ENCODE data around the gene TUT7. TPM values are rescaled to one million over a fixed set of nuclear protein-coding genes. Genes with fewer than 3 reads are reported as not detected.

Gene TUT7
- polyA plus RNA-seq, 1 experiment, result 31.8 TPM

DNA sequence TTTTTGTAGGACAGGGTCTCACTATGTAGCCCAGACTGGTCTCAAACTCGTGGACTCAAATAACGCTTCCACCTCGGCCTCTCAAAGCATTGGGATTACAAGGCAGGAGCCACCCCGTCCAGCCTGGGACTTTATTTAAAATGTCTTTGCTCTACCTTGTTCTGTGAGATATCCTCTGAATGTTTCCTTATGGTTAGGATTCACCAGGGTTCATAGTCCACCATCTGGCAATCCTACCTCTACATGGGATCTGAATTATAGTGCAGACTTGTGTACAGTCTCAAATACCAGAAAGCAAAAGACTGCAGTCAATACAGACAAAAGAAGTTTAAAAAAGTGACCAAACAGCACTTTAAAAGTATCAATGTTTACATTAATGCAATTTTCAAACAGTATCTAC, 82.0 kb downstream of the TUT7 start:
- no peak overlapping the region for H3K27ac ChIP-seq (ENCODE audit: low read depth, low read length)
- no peaks in the 10 kb centered on the region for H3K9me3 ChIP-seq (ENCODE audit: control insufficient read depth, insufficient read depth, low read length)
- no peaks in the 10 kb centered on the region for H3K27me3 ChIP-seq (ENCODE audit: control insufficient read depth, insufficient read depth, low read length)
- no peak overlapping the region for H3K4me3 ChIP-seq (ENCODE audit: low read depth, low read length)
- TF ChIP-seq, protein P1, sequence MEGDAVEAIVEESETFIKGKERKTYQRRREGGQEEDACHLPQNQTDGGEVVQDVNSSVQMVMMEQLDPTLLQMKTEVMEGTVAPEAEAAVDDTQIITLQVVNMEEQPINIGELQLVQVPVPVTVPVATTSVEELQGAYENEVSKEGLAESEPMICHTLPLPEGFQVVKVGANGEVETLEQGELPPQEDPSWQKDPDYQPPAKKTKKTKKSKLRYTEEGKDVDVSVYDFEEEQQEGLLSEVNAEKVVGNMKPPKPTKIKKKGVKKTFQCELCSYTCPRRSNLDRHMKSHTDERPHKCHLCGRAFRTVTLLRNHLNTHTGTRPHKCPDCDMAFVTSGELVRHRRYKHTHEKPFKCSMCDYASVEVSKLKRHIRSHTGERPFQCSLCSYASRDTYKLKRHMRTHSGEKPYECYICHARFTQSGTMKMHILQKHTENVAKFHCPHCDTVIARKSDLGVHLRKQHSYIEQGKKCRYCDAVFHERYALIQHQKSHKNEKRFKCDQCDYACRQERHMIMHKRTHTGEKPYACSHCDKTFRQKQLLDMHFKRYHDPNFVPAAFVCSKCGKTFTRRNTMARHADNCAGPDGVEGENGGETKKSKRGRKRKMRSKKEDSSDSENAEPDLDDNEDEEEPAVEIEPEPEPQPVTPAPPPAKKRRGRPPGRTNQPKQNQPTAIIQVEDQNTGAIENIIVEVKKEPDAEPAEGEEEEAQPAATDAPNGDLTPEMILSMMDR (IDR thresholded peaks at IDR 0.05; ENCODE audit: low read depth, low read length), result no peak
- DNase-seq (ENCODE audit: low read depth, low spot score), result no peak
- CTCF ChIA-PET, result no interaction called here
- POLR2A ChIA-PET, result no interaction called here

DNA sequence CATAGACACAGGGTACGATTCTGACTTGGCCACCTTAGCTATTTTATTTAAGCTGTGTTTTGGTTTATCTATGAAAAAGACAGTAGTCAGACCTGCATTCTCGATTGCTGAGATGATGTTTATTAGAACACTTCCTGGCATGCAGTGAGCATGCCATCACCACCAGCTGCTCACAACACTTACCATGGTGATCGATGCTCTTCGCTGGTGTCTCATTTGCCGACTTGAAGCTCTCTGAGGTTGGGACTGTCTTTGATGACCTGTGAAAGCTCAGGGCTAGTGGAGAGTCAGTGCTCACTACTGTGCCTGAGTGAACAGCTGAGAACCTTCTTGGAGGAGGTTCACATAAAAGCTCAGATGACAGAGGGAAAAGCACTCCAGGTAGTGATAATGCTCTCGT, 90.3 kb downstream of the TUT7 start:
- DNase-seq (ENCODE audit: low read depth, low spot score), result no peak
- TF ChIP-seq, protein P1 (IDR thresholded peaks at IDR 0.05; ENCODE audit: low read depth, low read length), result no peak
- ChIA-PET POLR2A (interaction anchor here (1.5 kb wide), 1 partner anchor 19 kb away, joined by 6 read pairs; the partner anchor contains the start of gene ISCA1), CTCF (interaction anchor here (0.5 to 0.9 kb wide), 2 partner anchors 61 to 239 kb away, joined by 3 read pairs; no protein-coding TSS in a partner anchor)
- Histone ChIP-seq H3K4me3 (ENCODE audit: low read depth, low read length) (no peak overlapping the region), H3K9me3 (ENCODE audit: control insufficient read depth, insufficient read depth, low read length) (no peaks in the 10 kb centered on the region), H3K27me3 (ENCODE audit: control insufficient read depth, insufficient read depth, low read length) (no peaks in the 10 kb centered on the region), H3K27ac (ENCODE audit: low read depth, low read length) (no peak overlapping the region)

DNA sequence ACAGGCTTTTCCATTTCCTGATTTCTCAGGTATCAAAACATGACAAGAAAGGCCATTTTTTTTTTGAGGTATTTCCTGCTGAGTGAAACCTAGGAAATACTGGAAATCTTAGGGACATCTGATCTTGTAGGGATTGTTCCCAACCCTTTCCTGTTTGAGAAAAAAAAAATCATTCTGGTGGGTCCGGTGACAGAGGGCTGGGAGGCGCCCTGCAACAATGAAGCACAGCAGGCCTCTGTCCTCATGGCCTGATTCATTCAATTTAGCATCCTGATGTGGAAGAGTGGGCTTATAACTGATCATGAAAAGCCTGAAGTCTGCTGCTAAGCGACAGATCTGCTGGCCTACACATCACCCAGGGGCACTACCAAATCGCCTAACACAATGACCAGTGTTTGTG, 91.7 kb downstream of the TUT7 start:
- Histone ChIP-seq H3K4me3 (ENCODE audit: low read depth, low read length) (no peak overlapping the region), H3K27ac (ENCODE audit: low read depth, low read length) (no peak overlapping the region), H3K27me3 (ENCODE audit: control insufficient read depth, insufficient read depth, low read length) (no peaks in the 10 kb centered on the region), H3K9me3 (ENCODE audit: control insufficient read depth, insufficient read depth, low read length) (no peaks in the 10 kb centered on the region)
- TF ChIP-seq, protein P1 (IDR thresholded peaks at IDR 0.05; ENCODE audit: low read depth, low read length), result no peak
- CTCF ChIA-PET, result no interaction called here
- POLR2A ChIA-PET, result no interaction called here
- no peak for DNase-seq (ENCODE audit: low read depth, low spot score)

DNA sequence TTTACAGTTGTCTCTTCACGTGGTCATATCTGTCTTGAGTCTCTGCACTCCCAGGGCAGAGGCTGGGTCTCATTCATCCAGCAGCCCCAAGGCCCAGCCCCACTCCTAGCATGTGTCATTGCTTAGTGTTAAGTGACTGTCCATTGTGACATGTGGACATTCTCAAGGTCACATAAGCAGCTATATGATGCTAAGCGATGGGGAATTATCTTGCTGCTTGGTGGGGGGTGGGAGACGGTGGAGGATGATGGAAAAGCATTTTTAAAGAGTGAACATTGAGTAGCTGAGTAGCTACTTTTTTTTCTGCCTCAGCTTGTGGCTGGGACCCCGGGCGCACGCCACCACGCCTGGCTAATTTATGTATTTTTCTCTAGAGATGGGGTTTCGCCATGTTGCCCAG, 94.7 kb downstream of the TUT7 start, which contains the start of gene C9orf153:
TSS of gene C9orf153 (minus strand) at position 101 of the 400 bp plus-strand sequence. CDS start 30,054 bp downstream, outside the sequence.
- H3K4me3 ChIP-seq (ENCODE audit: low read depth, low read length), result no peak within 1 kb of the TSS
- TF ChIP-seq, protein P1 (IDR thresholded peaks at IDR 0.05; ENCODE audit: low read depth, low read length), result no peak
- ChIA-PET POLR2A (no interaction called here), CTCF (no interaction called here)
- no peak within 1 kb of the TSS for H3K27ac ChIP-seq (ENCODE audit: low read depth, low read length)
- DNase-seq (ENCODE audit: low read depth, low spot score), result no peak
- no peaks in the 10 kb centered on the region for H3K27me3 ChIP-seq (ENCODE audit: control insufficient read depth, insufficient read depth, low read length)
- H3K9me3 ChIP-seq (ENCODE audit: control insufficient read depth, insufficient read depth, low read length), result no peaks in the 10 kb centered on the region

DNA sequence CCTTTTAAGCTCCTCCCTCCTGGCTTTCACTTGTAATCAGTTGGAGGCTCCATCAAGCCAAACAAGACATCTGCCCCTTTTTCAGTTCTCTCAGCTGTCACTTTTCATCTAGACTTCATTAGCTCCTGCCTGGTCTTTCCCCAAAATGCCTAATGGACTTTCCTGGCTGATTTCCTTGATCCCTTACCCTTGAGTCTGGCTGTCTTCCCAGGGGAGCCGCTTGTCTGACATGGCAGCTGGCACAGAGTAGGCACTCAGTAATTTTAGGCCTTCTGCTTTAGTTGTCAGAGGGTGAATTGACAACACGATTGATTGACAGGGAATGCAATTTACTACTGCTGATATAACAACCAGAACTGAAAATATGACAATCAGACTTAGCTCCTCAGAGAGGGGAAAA, 96.8 kb downstream of the TUT7 start:
- no peak for DNase-seq (ENCODE audit: low read depth, low spot score)
- TF ChIP-seq, protein P1 (IDR thresholded peaks at IDR 0.05; ENCODE audit: low read depth, low read length), result no peak
- CTCF ChIA-PET, result interaction anchor here (1.2 to 1.8 kb wide), 2 partner anchors 17 to 55 kb away, joined by 6 to 8 read pairs; no protein-coding TSS in a partner anchor
- no peak overlapping the region for H3K4me3 ChIP-seq (ENCODE audit: low read depth, low read length)
- H3K9me3 ChIP-seq (ENCODE audit: control insufficient read depth, insufficient read depth, low read length), result no peaks in the 10 kb centered on the region
- no peak overlapping the region for H3K27ac ChIP-seq (ENCODE audit: low read depth, low read length)
- POLR2A ChIA-PET, result no interaction called here
- no peaks in the 10 kb centered on the region for H3K27me3 ChIP-seq (ENCODE audit: control insufficient read depth, insufficient read depth, low read length)
